Astrocyte (in vitro differentiated cells and primary cell): ENCODE measurements around the gene DEFB115. TPM values are rescaled to one million over a fixed set of nuclear protein-coding genes. Genes with fewer than 3 reads are reported as not detected.

Experiments
- DNase-seq: peaks from one replicate; pipeline ENCODE4 v3.0.0-alpha.2; 2010; ENCODE audit warnings: low read depth
- FAIRE-seq: peaks from 2 replicates; lab custom pipeline; 2011; peaks lifted over from hg19 to GRCh38; lab: Jason Lieb, UNC
- H2AFZ ChIP-seq: 2 replicates; pipeline ENCODE4 v1.6.0; 2012; ENCODE audit warnings: low read depth, low read length, inconsistent platforms
- H3K27ac ChIP-seq: 2 replicates; pipeline ENCODE4 v1.5.1; 2011; ENCODE audit warnings: low read depth, low read length, inconsistent platforms
- H3K27me3 ChIP-seq: 2 replicates; pipeline ENCODE4 v1.6.0; 2011; ENCODE audit warnings: low read length, inconsistent platforms; ENCODE audit not compliant: insufficient read depth
- H3K36me3 ChIP-seq: 2 replicates; pipeline ENCODE4 v1.5.1; 2011; ENCODE audit warnings: low read length, inconsistent platforms; ENCODE audit not compliant: insufficient read depth
- H3K4me1 ChIP-seq: 2 replicates; pipeline ENCODE4 v1.5.1; 2011; ENCODE audit warnings: low read length, inconsistent platforms; ENCODE audit not compliant: insufficient read depth
- H3K4me2 ChIP-seq: 2 replicates; pipeline ENCODE4 v1.6.0; 2012; ENCODE audit warnings: low read length, inconsistent platforms
- H3K4me3 ChIP-seq: 2 replicates; pipeline ENCODE4 v1.5.1; 2011; ENCODE audit warnings: low read depth, mild to moderate bottlenecking, low read length, inconsistent platforms; ENCODE audit not compliant: insufficient read depth
- H3K79me2 ChIP-seq: 2 replicates; pipeline ENCODE4 v1.6.0; 2012; ENCODE audit warnings: mild to moderate bottlenecking, low read length, inconsistent platforms; ENCODE audit not compliant: insufficient read depth
- H3K9ac ChIP-seq: 2 replicates; pipeline ENCODE4 v1.6.0; 2012; ENCODE audit warnings: mild to moderate bottlenecking, low read length, inconsistent platforms
- H3K9me3 ChIP-seq: 2 replicates; pipeline ENCODE4 v1.5.1; 2012; ENCODE audit warnings: low read depth, mild to moderate bottlenecking, low read length, inconsistent platforms; ENCODE audit not compliant: insufficient read depth
- H4K20me1 ChIP-seq: 2 replicates; pipeline ENCODE4 v1.6.0; 2012; ENCODE audit warnings: low read length, inconsistent platforms; ENCODE audit not compliant: insufficient read depth
- H3K27ac Mint-ChIP-seq: one replicate; pipeline ENCODE4 v1.8.0; 2021; ENCODE audit warnings: mild to moderate bottlenecking, mixed read lengths; ENCODE audit not compliant: unreplicated experiment
- H3K27me3 Mint-ChIP-seq: one replicate; pipeline ENCODE4 v1.8.0; 2021; ENCODE audit warnings: low read depth, mixed read lengths; ENCODE audit not compliant: unreplicated experiment
- H3K36me3 Mint-ChIP-seq: one replicate; pipeline ENCODE4 v1.8.0; 2021; ENCODE audit warnings: low read depth, mixed read lengths; ENCODE audit not compliant: unreplicated experiment
- H3K4me1 Mint-ChIP-seq: one replicate; pipeline ENCODE4 v1.8.0; 2021; ENCODE audit warnings: low read depth, mixed read lengths; ENCODE audit not compliant: unreplicated experiment
- H3K4me3 Mint-ChIP-seq: one replicate; pipeline ENCODE4 v1.8.0; 2021; ENCODE audit warnings: mild to moderate bottlenecking, moderate library complexity, mixed read lengths; ENCODE audit not compliant: unreplicated experiment
- H3K9me3 Mint-ChIP-seq: one replicate; pipeline ENCODE4 v1.8.0; 2021; ENCODE audit warnings: mild to moderate bottlenecking, mixed read lengths; ENCODE audit not compliant: unreplicated experiment
- CTCF ChIP-seq: IDR thresholded peaks from 2 replicates; pipeline ENCODE4 v1.5.1; 2011; ENCODE audit warnings: low read depth, mild to moderate bottlenecking, inconsistent platforms, low read length, moderate library complexity; ENCODE audit not compliant: insufficient read depth
- EZH2 ChIP-seq: IDR thresholded peaks from 2 replicates; pipeline ENCODE4 v1.6.1; 2012; ENCODE audit warnings: mild to moderate bottlenecking, low read length, inconsistent platforms; ENCODE audit not compliant: insufficient read depth
- total RNA-seq: library from RNA; stranded (reverse); gene quantifications from 2 replicates; pipeline ENCODE4 v1.2.1, GENCODE V29; 2021

Gene DEFB115
- total RNA-seq, 1 donor from 2014 or later: not detected

- Histone ChIP-seq H3K27ac (no peak overlapping the region), H2AFZ (no peak overlapping the region), H3K27me3 (no peaks in the 10 kb centered on the region), H3K36me3 (no peaks in the 10 kb centered on the region), H3K79me2 (no peaks in the 10 kb centered on the region), H4K20me1 (no peaks in the 10 kb centered on the region), H3K4me1 (no peaks in the 10 kb centered on the region), H3K4me3 (no peak overlapping the region), H3K9me3 (peaks cover 42% of the 10 kb centered on the region), H3K9ac (no peak overlapping the region), H3K4me2 (no peak overlapping the region)
- Mint-ChIP-seq H3K9me3 (no peaks in the 10 kb centered on the region), H3K4me1 (no peaks in the 10 kb centered on the region), H3K4me3 (no peak overlapping the region), H3K27me3 (no peaks in the 10 kb centered on the region), H3K36me3 (no peaks in the 10 kb centered on the region), H3K27ac (no peak overlapping the region)
- TF ChIP-seq CTCF (no peak), EZH2 (no peak)
- DNase-seq (no peak), FAIRE-seq (no peak)
These were observed 18.3 kb upstream of the DEFB115 start for GRCh38 chr20:31239139-31239538.

GRCh38 chr20:31256959-31257358 is 505 bp upstream of the DEFB115 start:
- no peak overlapping the region for H3K4me3 ChIP-seq
- H3K79me2 ChIP-seq: no peaks in the 10 kb centered on the region
- Mint-ChIP-seq H3K27ac (no peak overlapping the region), H3K9me3 (peaks cover 11% of the 10 kb centered on the region), H3K36me3 (no peaks in the 10 kb centered on the region), H3K4me1 (no peaks in the 10 kb centered on the region), H3K27me3 (no peaks in the 10 kb centered on the region), H3K4me3 (no peak overlapping the region)
- FAIRE-seq (no peak), DNase-seq (no peak)
- no peaks in the 10 kb centered on the region for H3K27me3 ChIP-seq
- no peaks in the 10 kb centered on the region for H4K20me1 ChIP-seq
- TF ChIP-seq CTCF: no peak
- no peak for TF ChIP-seq EZH2
- H3K9ac ChIP-seq: no peak overlapping the region
- H2AFZ ChIP-seq: no peak overlapping the region
- peaks cover 4% of the 10 kb centered on the region for H3K9me3 ChIP-seq
- no peak overlapping the region for H3K27ac ChIP-seq
- H3K4me1 ChIP-seq: no peaks in the 10 kb centered on the region
- H3K4me2 ChIP-seq: no peak overlapping the region
- no peaks in the 10 kb centered on the region for H3K36me3 ChIP-seq

- Histone ChIP-seq H3K79me2 (no peaks in the 10 kb centered on the region), H3K9me3 (peaks cover 4% of the 10 kb centered on the region), H3K27ac (no peak overlapping the region), H3K4me1 (no peaks in the 10 kb centered on the region), H3K9ac (no peak overlapping the region), H3K36me3 (no peaks in the 10 kb centered on the region), H4K20me1 (no peaks in the 10 kb centered on the region), H3K27me3 (no peaks in the 10 kb centered on the region), H3K4me3 (no peak overlapping the region), H3K4me2 (no peak overlapping the region), H2AFZ (no peak overlapping the region)
- H3K27ac Mint-ChIP-seq: no peak overlapping the region
- no peaks in the 10 kb centered on the region for H3K36me3 Mint-ChIP-seq
- peaks cover 14% of the 10 kb centered on the region for H3K9me3 Mint-ChIP-seq
- peak; percentile 9 for TF ChIP-seq CTCF
- no peak for TF ChIP-seq EZH2
- H3K4me1 Mint-ChIP-seq: no peaks in the 10 kb centered on the region
- no peak for DNase-seq
- H3K27me3 Mint-ChIP-seq: no peaks in the 10 kb centered on the region
- H3K4me3 Mint-ChIP-seq: no peak overlapping the region
- FAIRE-seq: no peak
These were observed 3.0 kb downstream of the DEFB115 start for GRCh38 chr20:31260326-31260932.
